Vagina (tissue), 2 donors: ENCODE data around the gene CEMIP2.

ENCODE experiments used
- POLR2A ChIP-seq, 2 donors: fragments of 450-650 bp; IDR thresholded peaks; one replicate each; pipeline ENCODE4 v1.6.1; 2017; ENCODE audit warnings: antibody characterized with exemption in 2 of 2, mild to moderate bottlenecking in 2 of 2, moderate library complexity in 2 of 2
- TF ChIP-seq, protein P1 (sequence below), 3 experiments: fragments of 450-650 bp in 2 of 3; fragments of 200-600 bp in 1 of 3; sonication (generic) in 1 of 3; IDR thresholded peaks; one replicate each; pipeline ENCODE4 v1.5.1; 2017 to 2019; ENCODE audit warnings: antibody characterized with exemption in 3 of 3, mild to moderate bottlenecking in 2 of 3, moderate library complexity in 2 of 3

DNA sequence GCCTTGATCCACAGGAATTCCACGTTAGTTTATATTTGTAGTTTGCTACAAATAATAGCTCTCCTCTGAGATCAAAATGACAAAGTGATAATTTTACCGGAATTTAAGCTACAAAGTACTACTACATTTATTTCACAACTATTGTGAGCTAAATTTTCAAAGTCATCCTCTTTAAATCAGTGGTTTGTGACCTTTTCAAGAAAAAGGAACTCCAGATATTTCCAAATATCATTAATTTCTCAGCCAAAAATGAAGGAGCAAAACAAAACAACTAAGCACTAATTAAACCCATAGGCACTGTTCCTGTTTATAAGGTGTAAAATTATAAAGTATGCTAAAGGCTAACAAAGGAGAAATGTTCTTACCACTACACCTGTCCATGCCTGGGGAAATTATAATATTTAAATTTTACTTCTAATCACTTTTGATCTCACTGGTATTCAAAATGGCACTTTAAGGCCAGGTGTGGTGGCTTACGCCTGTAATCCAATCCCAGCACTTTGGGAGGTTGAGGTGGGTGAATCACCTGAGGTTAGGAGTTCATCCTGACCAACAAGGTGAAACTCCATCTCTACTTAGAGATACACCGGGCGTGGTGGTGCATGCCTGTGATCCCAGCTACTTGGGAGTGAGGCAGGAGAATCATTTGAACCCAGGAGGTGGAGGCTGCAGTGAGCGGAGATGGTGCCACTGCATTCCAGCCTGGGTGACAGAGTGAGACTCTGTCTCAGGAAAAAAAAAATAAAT, 77.5 kb downstream of the CEMIP2 start:
- TF ChIP-seq, protein P1, sequence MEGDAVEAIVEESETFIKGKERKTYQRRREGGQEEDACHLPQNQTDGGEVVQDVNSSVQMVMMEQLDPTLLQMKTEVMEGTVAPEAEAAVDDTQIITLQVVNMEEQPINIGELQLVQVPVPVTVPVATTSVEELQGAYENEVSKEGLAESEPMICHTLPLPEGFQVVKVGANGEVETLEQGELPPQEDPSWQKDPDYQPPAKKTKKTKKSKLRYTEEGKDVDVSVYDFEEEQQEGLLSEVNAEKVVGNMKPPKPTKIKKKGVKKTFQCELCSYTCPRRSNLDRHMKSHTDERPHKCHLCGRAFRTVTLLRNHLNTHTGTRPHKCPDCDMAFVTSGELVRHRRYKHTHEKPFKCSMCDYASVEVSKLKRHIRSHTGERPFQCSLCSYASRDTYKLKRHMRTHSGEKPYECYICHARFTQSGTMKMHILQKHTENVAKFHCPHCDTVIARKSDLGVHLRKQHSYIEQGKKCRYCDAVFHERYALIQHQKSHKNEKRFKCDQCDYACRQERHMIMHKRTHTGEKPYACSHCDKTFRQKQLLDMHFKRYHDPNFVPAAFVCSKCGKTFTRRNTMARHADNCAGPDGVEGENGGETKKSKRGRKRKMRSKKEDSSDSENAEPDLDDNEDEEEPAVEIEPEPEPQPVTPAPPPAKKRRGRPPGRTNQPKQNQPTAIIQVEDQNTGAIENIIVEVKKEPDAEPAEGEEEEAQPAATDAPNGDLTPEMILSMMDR (IDR thresholded peaks at IDR 0.05): no peak
- no peak for TF ChIP-seq POLR2A (IDR thresholded peaks at IDR 0.05)
